Stomach (tissue), 4 donors: Measurements from ENCODE around the gene SPTBN5.

ENCODE experiments used
- EP300 ChIP-seq: sonication (generic); formaldehyde crosslinking; IDR thresholded peaks from one replicate; pipeline ENCODE4 v1.6.1; 2017; ENCODE audit warnings: antibody characterized with exemption
- POLR2A ChIP-seq, 4 donors: fragments of 450-650 bp; IDR thresholded peaks; one replicate each; pipeline ENCODE4 v1.6.1; 2016; ENCODE audit warnings: antibody characterized with exemption in 4 of 4, control low read depth in 2 of 4, mild to moderate bottlenecking in 1 of 4, moderate library complexity in 1 of 4
- POLR2AphosphoS5 ChIP-seq, 3 donors: sonication (generic); formaldehyde crosslinking; IDR thresholded peaks; one replicate each; pipeline ENCODE4 v1.6.1; 2016; ENCODE audit warnings: antibody characterized with exemption in 3 of 3
- TF ChIP-seq, protein P1 (sequence below), 7 experiments: fragments of 450-650 bp in 4 of 7; fragments of 200-600 bp in 3 of 7; sonication (generic) in 3 of 7; IDR thresholded peaks; one replicate each; pipeline ENCODE4 v1.5.1; 2016 to 2019; ENCODE audit warnings: antibody characterized with exemption in 7 of 7, control low read depth in 2 of 7, mild to moderate bottlenecking in 1 of 7

DNA sequence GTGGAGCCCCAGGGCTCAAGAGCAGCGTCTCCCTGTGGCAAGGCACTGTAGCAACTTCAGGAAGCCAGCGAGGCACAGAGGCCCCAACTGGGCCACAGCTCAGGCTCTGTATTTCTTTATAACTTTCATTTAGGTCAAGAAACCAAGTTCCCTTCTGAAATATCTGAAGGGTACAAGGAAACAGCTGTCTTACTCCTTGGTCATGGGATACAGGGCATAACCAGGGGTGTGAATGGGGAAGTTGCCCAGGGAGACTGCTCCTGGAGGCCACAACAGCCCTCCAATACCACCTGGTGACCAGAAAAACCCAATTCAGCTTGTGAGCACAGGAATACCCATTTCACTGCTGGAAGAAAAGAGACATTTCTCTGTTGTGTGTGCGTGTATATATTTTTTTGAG is 13.3 kb upstream of the SPTBN5 start:
- TF ChIP-seq, protein P1, sequence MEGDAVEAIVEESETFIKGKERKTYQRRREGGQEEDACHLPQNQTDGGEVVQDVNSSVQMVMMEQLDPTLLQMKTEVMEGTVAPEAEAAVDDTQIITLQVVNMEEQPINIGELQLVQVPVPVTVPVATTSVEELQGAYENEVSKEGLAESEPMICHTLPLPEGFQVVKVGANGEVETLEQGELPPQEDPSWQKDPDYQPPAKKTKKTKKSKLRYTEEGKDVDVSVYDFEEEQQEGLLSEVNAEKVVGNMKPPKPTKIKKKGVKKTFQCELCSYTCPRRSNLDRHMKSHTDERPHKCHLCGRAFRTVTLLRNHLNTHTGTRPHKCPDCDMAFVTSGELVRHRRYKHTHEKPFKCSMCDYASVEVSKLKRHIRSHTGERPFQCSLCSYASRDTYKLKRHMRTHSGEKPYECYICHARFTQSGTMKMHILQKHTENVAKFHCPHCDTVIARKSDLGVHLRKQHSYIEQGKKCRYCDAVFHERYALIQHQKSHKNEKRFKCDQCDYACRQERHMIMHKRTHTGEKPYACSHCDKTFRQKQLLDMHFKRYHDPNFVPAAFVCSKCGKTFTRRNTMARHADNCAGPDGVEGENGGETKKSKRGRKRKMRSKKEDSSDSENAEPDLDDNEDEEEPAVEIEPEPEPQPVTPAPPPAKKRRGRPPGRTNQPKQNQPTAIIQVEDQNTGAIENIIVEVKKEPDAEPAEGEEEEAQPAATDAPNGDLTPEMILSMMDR (IDR thresholded peaks at IDR 0.05): no peak
- TF ChIP-seq POLR2AphosphoS5 (IDR thresholded peaks at IDR 0.05) (no peak), EP300 (no peak), POLR2A (IDR thresholded peaks at IDR 0.05) (no peak)
